Astrocyte (in vitro differentiated cells and primary cell): ENCODE results near the gene LIMK2. TPM values are rescaled to one million over a fixed set of nuclear protein-coding genes. Genes with fewer than 3 reads are reported as not detected.
A peak's percentile ranks its signal among the peaks of the same experiment; 100 is the strongest.

Experiments
- DNase-seq: peaks from one replicate; pipeline ENCODE4 v3.0.0-alpha.2; 2010; ENCODE audit warnings: low read depth
- FAIRE-seq: peaks from 2 replicates; lab custom pipeline; 2011; peaks lifted over from hg19 to GRCh38; lab: Jason Lieb, UNC
- H2AFZ ChIP-seq: 2 replicates; pipeline ENCODE4 v1.6.0; 2012; ENCODE audit warnings: low read depth, low read length, inconsistent platforms
- H3K27ac ChIP-seq: 2 replicates; pipeline ENCODE4 v1.5.1; 2011; ENCODE audit warnings: low read depth, low read length, inconsistent platforms
- H3K27me3 ChIP-seq: 2 replicates; pipeline ENCODE4 v1.6.0; 2011; ENCODE audit warnings: low read length, inconsistent platforms; ENCODE audit not compliant: insufficient read depth
- H3K36me3 ChIP-seq: 2 replicates; pipeline ENCODE4 v1.5.1; 2011; ENCODE audit warnings: low read length, inconsistent platforms; ENCODE audit not compliant: insufficient read depth
- H3K4me1 ChIP-seq: 2 replicates; pipeline ENCODE4 v1.5.1; 2011; ENCODE audit warnings: low read length, inconsistent platforms; ENCODE audit not compliant: insufficient read depth
- H3K4me2 ChIP-seq: 2 replicates; pipeline ENCODE4 v1.6.0; 2012; ENCODE audit warnings: low read length, inconsistent platforms
- H3K4me3 ChIP-seq: 2 replicates; pipeline ENCODE4 v1.5.1; 2011; ENCODE audit warnings: low read depth, mild to moderate bottlenecking, low read length, inconsistent platforms; ENCODE audit not compliant: insufficient read depth
- H3K79me2 ChIP-seq: 2 replicates; pipeline ENCODE4 v1.6.0; 2012; ENCODE audit warnings: mild to moderate bottlenecking, low read length, inconsistent platforms; ENCODE audit not compliant: insufficient read depth
- H3K9ac ChIP-seq: 2 replicates; pipeline ENCODE4 v1.6.0; 2012; ENCODE audit warnings: mild to moderate bottlenecking, low read length, inconsistent platforms
- H3K9me3 ChIP-seq: 2 replicates; pipeline ENCODE4 v1.5.1; 2012; ENCODE audit warnings: low read depth, mild to moderate bottlenecking, low read length, inconsistent platforms; ENCODE audit not compliant: insufficient read depth
- H4K20me1 ChIP-seq: 2 replicates; pipeline ENCODE4 v1.6.0; 2012; ENCODE audit warnings: low read length, inconsistent platforms; ENCODE audit not compliant: insufficient read depth
- H3K27ac Mint-ChIP-seq: one replicate; pipeline ENCODE4 v1.8.0; 2021; ENCODE audit warnings: mild to moderate bottlenecking, mixed read lengths; ENCODE audit not compliant: unreplicated experiment
- H3K27me3 Mint-ChIP-seq: one replicate; pipeline ENCODE4 v1.8.0; 2021; ENCODE audit warnings: low read depth, mixed read lengths; ENCODE audit not compliant: unreplicated experiment
- H3K36me3 Mint-ChIP-seq: one replicate; pipeline ENCODE4 v1.8.0; 2021; ENCODE audit warnings: low read depth, mixed read lengths; ENCODE audit not compliant: unreplicated experiment
- H3K4me1 Mint-ChIP-seq: one replicate; pipeline ENCODE4 v1.8.0; 2021; ENCODE audit warnings: low read depth, mixed read lengths; ENCODE audit not compliant: unreplicated experiment
- H3K4me3 Mint-ChIP-seq: one replicate; pipeline ENCODE4 v1.8.0; 2021; ENCODE audit warnings: mild to moderate bottlenecking, moderate library complexity, mixed read lengths; ENCODE audit not compliant: unreplicated experiment
- H3K9me3 Mint-ChIP-seq: one replicate; pipeline ENCODE4 v1.8.0; 2021; ENCODE audit warnings: mild to moderate bottlenecking, mixed read lengths; ENCODE audit not compliant: unreplicated experiment
- CTCF ChIP-seq: IDR thresholded peaks from 2 replicates; pipeline ENCODE4 v1.5.1; 2011; ENCODE audit warnings: low read depth, mild to moderate bottlenecking, inconsistent platforms, low read length, moderate library complexity; ENCODE audit not compliant: insufficient read depth
- EZH2 ChIP-seq: IDR thresholded peaks from 2 replicates; pipeline ENCODE4 v1.6.1; 2012; ENCODE audit warnings: mild to moderate bottlenecking, low read length, inconsistent platforms; ENCODE audit not compliant: insufficient read depth
- total RNA-seq: library from RNA; stranded (reverse); gene quantifications from 2 replicates; pipeline ENCODE4 v1.2.1, GENCODE V29; 2021

The LIMK2 gene
- total RNA-seq, 1 donor from 2014 or later: 128 TPM

- Mint-ChIP-seq H3K9me3 (no peaks in the 10 kb centered on the region), H3K4me3 (no peak overlapping the region), H3K27ac (no peak overlapping the region), H3K27me3 (no peaks in the 10 kb centered on the region), H3K36me3 (peaks cover 6% of the 10 kb centered on the region), H3K4me1 (peaks cover 40% of the 10 kb centered on the region)
- DNase-seq: no peak
- H3K4me3 ChIP-seq: no peak overlapping the region
- peaks cover 33% of the 10 kb centered on the region for H3K4me1 ChIP-seq
- H3K9ac ChIP-seq: no peak overlapping the region
- TF ChIP-seq EZH2 (no peak), CTCF (no peak)
- no peaks in the 10 kb centered on the region for H3K9me3 ChIP-seq
- no peak overlapping the region for H3K4me2 ChIP-seq
- no peaks in the 10 kb centered on the region for H3K27me3 ChIP-seq
- no peaks in the 10 kb centered on the region for H3K36me3 ChIP-seq
- H3K27ac ChIP-seq: no peak overlapping the region
- H4K20me1 ChIP-seq: no peaks in the 10 kb centered on the region
- no peaks in the 10 kb centered on the region for H3K79me2 ChIP-seq
- no peak for FAIRE-seq
- no peak overlapping the region for H2AFZ ChIP-seq
Observed at GRCh38 chr22:31238057-31238456, 26.0 kb downstream of the LIMK2 start.

- Histone ChIP-seq H3K4me2 (no peak overlapping the region), H3K27me3 (no peaks in the 10 kb centered on the region)
- no peak overlapping the region for H3K27ac Mint-ChIP-seq
Observed at GRCh38 chr22:31239771-31240370, 27.8 kb downstream of the LIMK2 start.

More at GRCh38 chr22:31239771-31240370, 27.8 kb downstream of the LIMK2 start:
- Mint-ChIP-seq H3K27me3 (no peaks in the 10 kb centered on the region), H3K4me3 (no peak overlapping the region), H3K9me3 (no peaks in the 10 kb centered on the region), H3K36me3 (peaks cover 4% of the 10 kb centered on the region), H3K4me1 (peaks cover 51% of the 10 kb centered on the region)
- H3K79me2 ChIP-seq: no peaks in the 10 kb centered on the region
- peaks cover 51% of the 10 kb centered on the region for H3K4me1 ChIP-seq
- DNase-seq: peak; percentile 44
- no peaks in the 10 kb centered on the region for H3K9me3 ChIP-seq
- H3K36me3 ChIP-seq: no peaks in the 10 kb centered on the region
- no peak overlapping the region for H3K27ac ChIP-seq
- H2AFZ ChIP-seq: no peak overlapping the region
- H3K9ac ChIP-seq: no peak overlapping the region
- H4K20me1 ChIP-seq: no peaks in the 10 kb centered on the region
- FAIRE-seq: no peak
- TF ChIP-seq EZH2: no peak
- no peak for TF ChIP-seq CTCF
- H3K4me3 ChIP-seq: no peak overlapping the region
